Osteoblast (primary cell): ENCODE measurements around the gene ZNF750. TPM values are rescaled to one million over a fixed set of nuclear protein-coding genes. Genes with fewer than 3 reads are reported as not detected.

ENCODE experiments used
- DNase-seq: peaks from one replicate; pipeline ENCODE4 v3.0.0; 2011; ENCODE audit warnings: low spot score, mixed read lengths; ENCODE audit not compliant: insufficient read length; ENCODE audit errors: missing footprints
- H2AFZ ChIP-seq: 2 replicates; pipeline ENCODE4 v1.6.0; 2011; ENCODE audit warnings: mild to moderate bottlenecking, low read length
- H3K27ac ChIP-seq: 2 replicates; pipeline ENCODE4 v1.5.1; 2011; ENCODE audit warnings: mild to moderate bottlenecking, low read depth, low read length, moderate library complexity
- H3K27me3 ChIP-seq: 2 replicates; pipeline ENCODE4 v1.6.0; 2012; ENCODE audit warnings: mild to moderate bottlenecking, control low read depth, inconsistent platforms, low read length, moderate library complexity; ENCODE audit not compliant: insufficient read depth
- H3K36me3 ChIP-seq: 2 replicates; pipeline ENCODE4 v1.5.1; 2011; ENCODE audit warnings: mild to moderate bottlenecking, low read length, control low read depth, moderate library complexity; ENCODE audit not compliant: insufficient read depth
- H3K4me1 ChIP-seq: 2 replicates; pipeline ENCODE4 v1.5.1; 2011; ENCODE audit warnings: mild to moderate bottlenecking, low read length, control low read depth, moderate library complexity; ENCODE audit not compliant: insufficient read depth
- H3K4me2 ChIP-seq: 2 replicates; pipeline ENCODE4 v1.6.0; 2011; ENCODE audit warnings: mild to moderate bottlenecking, low read length; ENCODE audit not compliant: insufficient read depth
- H3K4me3 ChIP-seq: fragments of 200-600 bp; sonication (generic); 3 replicates; pipeline ENCODE4 v1.5.1; 2012; ENCODE audit warnings: mild to moderate bottlenecking, low read length, inconsistent platforms; ENCODE audit not compliant: insufficient read depth
- H3K79me2 ChIP-seq: 2 replicates; pipeline ENCODE4 v1.6.0; 2012; ENCODE audit warnings: mild to moderate bottlenecking, low read length, control low read depth, inconsistent platforms; ENCODE audit not compliant: insufficient read depth
- H3K9me3 ChIP-seq: 2 replicates; pipeline ENCODE4 v1.5.1; 2011; ENCODE audit warnings: low read depth, low read length, control low read depth
- H4K20me1 ChIP-seq: 2 replicates; pipeline ENCODE4 v1.6.0; 2012; ENCODE audit warnings: mild to moderate bottlenecking, low read length, control low read depth; ENCODE audit not compliant: insufficient read depth
- total RNA-seq: library from RNA; depleted of rRNA; stranded (reverse); fragments of >200 nt; gene quantifications from 2 replicates; pipeline ENCODE4 v1.2.3, GENCODE V29; 2012
- TF ChIP-seq, protein P1 (sequence below): IDR thresholded peaks from 2 replicates; pipeline ENCODE4 v1.5.1; 2011; ENCODE audit warnings: mild to moderate bottlenecking, low read depth, low read length, moderate library complexity; ENCODE audit errors: extremely low read depth

ZNF750 gene
- total RNA-seq, 1 donor, result not detected

DNA sequence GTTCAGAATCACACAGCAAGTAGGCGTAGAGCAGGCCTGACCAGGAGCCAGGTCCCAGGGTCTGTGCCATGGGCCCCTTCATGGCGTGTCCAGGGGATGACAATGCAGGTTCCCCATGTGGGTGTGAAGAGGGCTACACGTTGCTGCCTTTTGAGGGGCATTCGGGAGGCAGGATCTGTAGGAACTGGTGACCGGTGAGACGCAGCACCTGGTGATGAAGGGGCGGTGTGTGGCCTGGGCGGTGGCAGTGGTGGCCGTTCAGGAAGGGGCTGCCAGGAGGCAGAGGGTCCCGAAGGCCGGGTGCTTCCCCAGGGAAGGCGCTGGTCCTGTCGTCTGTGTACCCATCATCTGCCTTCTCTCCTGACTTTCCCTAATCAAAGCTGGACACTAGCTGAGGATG is 34.6 kb downstream of the ZNF750 start:
- no peaks in the 10 kb centered on the region for H4K20me1 ChIP-seq
- peaks cover 22% of the 10 kb centered on the region for H3K79me2 ChIP-seq
- H3K27ac ChIP-seq, result no peak overlapping the region
- TF ChIP-seq, protein P1, sequence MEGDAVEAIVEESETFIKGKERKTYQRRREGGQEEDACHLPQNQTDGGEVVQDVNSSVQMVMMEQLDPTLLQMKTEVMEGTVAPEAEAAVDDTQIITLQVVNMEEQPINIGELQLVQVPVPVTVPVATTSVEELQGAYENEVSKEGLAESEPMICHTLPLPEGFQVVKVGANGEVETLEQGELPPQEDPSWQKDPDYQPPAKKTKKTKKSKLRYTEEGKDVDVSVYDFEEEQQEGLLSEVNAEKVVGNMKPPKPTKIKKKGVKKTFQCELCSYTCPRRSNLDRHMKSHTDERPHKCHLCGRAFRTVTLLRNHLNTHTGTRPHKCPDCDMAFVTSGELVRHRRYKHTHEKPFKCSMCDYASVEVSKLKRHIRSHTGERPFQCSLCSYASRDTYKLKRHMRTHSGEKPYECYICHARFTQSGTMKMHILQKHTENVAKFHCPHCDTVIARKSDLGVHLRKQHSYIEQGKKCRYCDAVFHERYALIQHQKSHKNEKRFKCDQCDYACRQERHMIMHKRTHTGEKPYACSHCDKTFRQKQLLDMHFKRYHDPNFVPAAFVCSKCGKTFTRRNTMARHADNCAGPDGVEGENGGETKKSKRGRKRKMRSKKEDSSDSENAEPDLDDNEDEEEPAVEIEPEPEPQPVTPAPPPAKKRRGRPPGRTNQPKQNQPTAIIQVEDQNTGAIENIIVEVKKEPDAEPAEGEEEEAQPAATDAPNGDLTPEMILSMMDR, result no peak
- H3K27me3 ChIP-seq, result no peaks in the 10 kb centered on the region
- no peak overlapping the region for H2AFZ ChIP-seq
- no peaks in the 10 kb centered on the region for H3K36me3 ChIP-seq
- DNase-seq, result peak; percentile 85
- H3K9me3 ChIP-seq, result no peaks in the 10 kb centered on the region
- no peaks in the 10 kb centered on the region for H3K4me1 ChIP-seq
- H3K4me2 ChIP-seq, result no peak overlapping the region
- no peak overlapping the region for H3K4me3 ChIP-seq

DNA sequence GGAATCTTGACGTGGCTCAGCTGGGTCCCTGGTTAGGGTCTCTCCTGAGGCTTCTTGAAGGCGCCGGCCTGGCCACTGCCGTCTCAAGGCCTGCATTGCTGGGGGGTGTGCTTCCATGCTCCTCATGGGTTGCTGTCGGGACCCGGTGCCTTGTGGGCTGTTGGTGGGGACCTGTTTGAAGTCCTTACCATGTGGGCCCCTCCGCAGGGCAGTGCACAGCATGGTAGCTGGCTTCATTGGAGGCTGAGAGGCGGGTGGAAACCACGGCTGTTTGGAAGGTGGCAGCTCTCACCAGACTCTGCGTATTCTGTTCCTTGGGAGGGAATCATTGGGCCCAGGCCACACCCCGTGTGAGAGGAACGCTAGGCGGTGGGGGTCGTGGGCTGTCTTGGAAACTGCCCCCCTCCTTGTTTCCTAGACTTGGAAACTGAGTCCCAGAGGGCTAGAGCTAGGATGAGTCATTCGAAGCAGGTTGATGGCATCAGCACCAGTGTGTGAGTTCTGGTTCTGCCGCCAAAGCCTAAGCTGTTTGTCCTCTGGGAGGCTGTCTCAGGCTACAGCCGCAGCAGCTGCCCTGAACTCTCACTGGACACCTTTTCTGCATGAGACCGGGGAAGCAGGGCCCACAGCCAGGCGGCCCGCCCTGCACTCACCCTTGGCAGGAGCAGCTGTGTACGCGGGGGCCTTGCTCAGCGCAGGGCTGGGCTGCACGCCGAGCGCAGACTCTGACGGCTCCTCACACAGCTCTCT is 35.2 kb downstream of the ZNF750 start:
- Histone ChIP-seq H3K79me2 (peaks cover 22% of the 10 kb centered on the region), H3K4me2 (no peak overlapping the region), H3K4me1 (no peaks in the 10 kb centered on the region), H3K9me3 (no peaks in the 10 kb centered on the region), H3K27ac (no peak overlapping the region), H3K36me3 (no peaks in the 10 kb centered on the region), H3K4me3 (no peak overlapping the region), H3K27me3 (no peaks in the 10 kb centered on the region), H4K20me1 (no peaks in the 10 kb centered on the region), H2AFZ (no peak overlapping the region)
- TF ChIP-seq, protein P1, result no peak
- peak; percentile 90 for DNase-seq

DNA sequence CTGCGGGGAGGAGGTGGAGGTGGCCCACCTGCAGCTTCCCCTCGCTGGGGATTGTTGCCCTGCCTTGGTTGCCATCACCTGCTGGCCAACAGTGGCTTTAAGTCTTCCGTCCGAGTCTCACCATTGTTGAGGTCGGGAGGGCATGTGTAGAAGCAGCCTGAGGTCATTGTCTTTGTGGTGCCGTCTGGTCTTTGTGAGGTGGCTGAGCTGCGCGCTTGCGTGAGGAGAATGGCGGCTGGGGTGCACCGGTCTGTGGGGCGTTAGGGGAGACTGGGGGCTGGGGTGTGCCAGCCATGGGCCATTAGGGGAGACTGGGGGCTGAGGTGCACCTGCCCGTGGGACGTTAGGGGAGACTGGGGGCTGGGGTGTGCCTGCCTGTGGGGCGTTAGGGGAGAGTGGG is 36.2 kb downstream of the ZNF750 start:
- H3K36me3 ChIP-seq, result no peaks in the 10 kb centered on the region
- H3K9me3 ChIP-seq, result no peaks in the 10 kb centered on the region
- H3K4me1 ChIP-seq, result no peaks in the 10 kb centered on the region
- H4K20me1 ChIP-seq, result no peaks in the 10 kb centered on the region
- no peak overlapping the region for H3K4me2 ChIP-seq
- H3K4me3 ChIP-seq, result no peak overlapping the region
- H2AFZ ChIP-seq, result no peak overlapping the region
- H3K27ac ChIP-seq, result no peak overlapping the region
- no peaks in the 10 kb centered on the region for H3K27me3 ChIP-seq
- peak; percentile 61 for DNase-seq
- peaks cover 22% of the 10 kb centered on the region for H3K79me2 ChIP-seq
- TF ChIP-seq, protein P1, result no peak

DNA sequence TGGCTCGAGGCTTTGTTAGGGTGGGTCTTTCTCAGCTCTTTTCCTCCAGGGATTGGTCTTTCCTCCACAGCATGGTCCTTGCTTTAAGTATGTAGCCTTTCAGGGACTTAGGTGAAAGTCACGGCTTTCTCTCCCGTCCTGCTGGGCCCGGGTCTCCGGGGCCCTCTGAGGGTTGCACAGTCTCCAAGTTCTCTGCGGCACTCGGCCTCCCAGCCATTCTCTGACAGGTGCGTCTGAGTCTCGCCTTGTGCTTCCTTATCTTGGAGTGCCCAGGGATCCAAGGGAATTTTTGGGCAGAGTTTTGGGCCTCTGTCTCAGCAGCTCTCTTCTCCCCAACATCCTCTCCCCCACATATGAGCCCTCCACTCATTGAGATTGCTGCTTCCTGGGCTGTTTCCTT is 36.6 kb downstream of the ZNF750 start:
- H3K9me3 ChIP-seq, result no peaks in the 10 kb centered on the region
- H3K27me3 ChIP-seq, result no peaks in the 10 kb centered on the region
- H3K4me3 ChIP-seq, result no peak overlapping the region
- no peak overlapping the region for H3K4me2 ChIP-seq
- H3K79me2 ChIP-seq, result peaks cover 22% of the 10 kb centered on the region
- H3K36me3 ChIP-seq, result no peaks in the 10 kb centered on the region
- TF ChIP-seq, protein P1, result no peak
- no peaks in the 10 kb centered on the region for H4K20me1 ChIP-seq
- H3K27ac ChIP-seq, result no peak overlapping the region
- H2AFZ ChIP-seq, result no peak overlapping the region
- H3K4me1 ChIP-seq, result no peaks in the 10 kb centered on the region
- peak; percentile 83 for DNase-seq
